ENCODE data around the gene GSTT2. TPM values are rescaled to one million over a fixed set of nuclear protein-coding genes. Genes with fewer than 3 reads are reported as not detected.
A peak's percentile ranks its signal among the peaks of the same experiment; 100 is the strongest.

The GSTT2 gene
- total and polyA plus RNA-seq, 9 of the 15 experiments (the other 6 are each of a cell fraction or from before 2014, with no cell fraction given), result not detected

GRCh38 chr22:23970201-23970641 is 9.7 kb upstream of the GSTT2 start:
- WGBS (ENCODE audit: insufficient coverage, low coverage, missing lambda C conversion rate), result 92% methylated on average over 5 of the region's 5 CpGs
- no peaks in the 10 kb centered on the region for H3K9me1 ChIP-seq (ENCODE audit: control insufficient read depth, insufficient read depth, low read length)
- TF ChIP-seq POLR2AphosphoS5 (IDR thresholded peaks at IDR 0.05; ENCODE audit: control insufficient read depth, insufficient read depth, low read depth, low read length), result 0 out of 2 replicates have a peak, but pooled peaks have one; percentile 6
- no peak for TF ChIP-seq SMARCB1 (IDR thresholded peaks at IDR 0.05; ENCODE audit: insufficient read length, low read depth)
- no peak for TF ChIP-seq ZNF561 (CRISPR knock-in tag; conservative IDR thresholded peaks at IDR 0.05)
- peak; percentile 75 for TF ChIP-seq POLR2B (IDR thresholded peaks at IDR 0.05; ENCODE audit: low read depth, partially characterized antibody)
- peak; percentile 79 for TF ChIP-seq SUPT5H (IDR thresholded peaks at IDR 0.05)
- TF ChIP-seq POLR2A (conservative IDR thresholded peaks at IDR 0.05), result peak; percentile 73
- TF ChIP-seq GATAD2B (IDR thresholded peaks at IDR 0.05; ENCODE audit: borderline replicate concordance), result no peak
- TF ChIP-seq PHB2 (IDR thresholded peaks at IDR 0.05; ENCODE audit: low read depth), result no peak
- H3K9me3 ChIP-seq (replicated peaks; ENCODE audit: control insufficient read depth, insufficient read depth, low read depth, low read length), result no peaks in the 10 kb centered on the region
- H3K27ac ChIP-seq (ENCODE audit: extremely low read depth, low read depth, low read length), result no peak overlapping the region; the same call in 2 of the 3 replicates
- FAIRE-seq (no peak), ATAC-seq (no peak), DNase-seq (ENCODE audit: extremely low read depth in 1 of 4, low spot score in 3 of 4) (peak in 2 of 4 experiments; percentile 0 to 1)
- no peak overlapping the region for H3K9ac ChIP-seq (ENCODE audit: insufficient read depth in 1 of 2, low read depth in 2 of 2, low read length in 2 of 2)
- peaks cover 0 to 4% of the 10 kb centered on the region in 2 experiments; a peak in 2 of 5 replicates for H3K4me1 ChIP-seq (replicated peaks in 1 of 2; ENCODE audit: control insufficient read depth in 2 of 2, insufficient read depth in 2 of 2, low read length in 2 of 2)
- peaks cover 29% of the 10 kb centered on the region for H3K36me3 ChIP-seq (ENCODE audit: control insufficient read depth, insufficient read depth, low read length)
- no TSS peak for BruUV-seq (replicated peaks)
- POLR2A ChIA-PET, result interaction anchor here (1.9 kb wide), 1 partner anchor 40 kb away, joined by 6 read pairs; no protein-coding TSS in a partner anchor
- CTCF ChIA-PET (ENCODE audit: low intra/inter-chr PET ratio), result no interaction called here
- no peaks in the 10 kb centered on the region for H3K27me3 ChIP-seq (ENCODE audit: control insufficient read depth in 2 of 2, insufficient read depth in 2 of 2, low read length in 2 of 2)
- in situ Hi-C loops (cut with MboI), result loop anchor here (25.0 kb wide), 1 partner anchor 542 kb away; no protein-coding TSS in a partner anchor
- H3K4me3 ChIP-seq, result no peak overlapping the region
- H2AFZ ChIP-seq (ENCODE audit: low read depth, low read length), result no peak overlapping the region
- H4K20me1 ChIP-seq (replicated peaks; ENCODE audit: control insufficient read depth, insufficient read depth, low read length), result no peaks in the 10 kb centered on the region
- intact Hi-C loops (cut with micrococcal nuclease), result no loop called here
- H3K4me2 ChIP-seq (ENCODE audit: insufficient read depth, low read length), result no peak overlapping the region
- peaks cover 17% of the 10 kb centered on the region for H3K79me2 ChIP-seq (ENCODE audit: control insufficient read depth, insufficient read depth, low read length)

All from K562 (cell line).